GM19455 (cell line): ENCODE measurements around the gene SLC25A23.
A peak's percentile ranks its signal among the peaks of the same experiment; 100 is the strongest.

Experiments
- ATAC-seq: cut with Tn5 transposase; IDR thresholded peaks from one replicate; pipeline ENCODE4 v1.9.1; 2021; ENCODE audit not compliant: unreplicated experiment

SLC25A23 gene

GRCh38 chr19:6481541-6482342 lies 22.1 kb upstream of the SLC25A23 start, which contains the start of gene DENND1C:
Gene DENND1C, minus strand, starts transcription at chr19:6481787. Its CDS starts 92 bp downstream, at chr19:6481695.
- peak; percentile 76 for ATAC-seq

- ATAC-seq: no peak
Observed at GRCh38 chr19:6480848-6481415, 21.3 kb upstream of the SLC25A23 start.

- no peak for ATAC-seq
Observed at GRCh38 chr19:6479836-6480398, 20.3 kb upstream of the SLC25A23 start.

- ATAC-seq: no peak
Observed at GRCh38 chr19:6478815-6479214, 19.2 kb upstream of the SLC25A23 start.

- no peak for ATAC-seq
Observed at GRCh38 chr19:6476896-6477431, 17.4 kb upstream of the SLC25A23 start.

GRCh38 chr19:6476155-6476895 lies 16.7 kb upstream of the SLC25A23 start:
- ATAC-seq: no peak

GRCh38 chr19:6475321-6476108 lies 15.9 kb upstream of the SLC25A23 start:
- no peak for ATAC-seq

- no peak for ATAC-seq
Observed at GRCh38 chr19:6473647-6474046, 14.1 kb upstream of the SLC25A23 start.

- ATAC-seq: no peak
Observed at GRCh38 chr19:6472713-6473112, 13.1 kb upstream of the SLC25A23 start.

GRCh38 chr19:6471076-6471475 lies 11.5 kb upstream of the SLC25A23 start:
- no peak for ATAC-seq

- no peak for ATAC-seq
Observed at GRCh38 chr19:6470173-6470572, 10.6 kb upstream of the SLC25A23 start.

GRCh38 chr19:6467384-6467783 lies 7.8 kb upstream of the SLC25A23 start:
- no peak for ATAC-seq

GRCh38 chr19:6466526-6467248 lies 7.1 kb upstream of the SLC25A23 start:
- ATAC-seq: no peak

- no peak for ATAC-seq
Observed at GRCh38 chr19:6465663-6466062, 6.1 kb upstream of the SLC25A23 start.

- ATAC-seq: no peak
Observed at GRCh38 chr19:6465006-6465405, 5.4 kb upstream of the SLC25A23 start.

GRCh38 chr19:6464070-6464873 lies 4.7 kb upstream of the SLC25A23 start, which contains the start of gene CRB3:
Gene CRB3, plus strand, starts transcription at chr19:6464271. Its CDS starts 431 bp downstream, at chr19:6464702.
- no peak for ATAC-seq

- ATAC-seq: peak; percentile 68
Observed at GRCh38 chr19:6460099-6460884, 700 bp upstream of the SLC25A23 start.

GRCh38 chr19:6458695-6459261 lies 814 bp downstream of the SLC25A23 start:
- no peak for ATAC-seq
